Measurements from ENCODE around the gene RNF150. TPM values are rescaled to one million over a fixed set of nuclear protein-coding genes. Genes with fewer than 3 reads are reported as not detected.

RNF150 gene
- total and polyA plus RNA-seq, 2 of the 8 experiments (the other 6 are each of a cell fraction or from before 2014, with no cell fraction given): 3.4 to 4.8 TPM

GRCh38 chr4:141039156-141039555, 94.1 kb downstream of the RNF150 start (continued):
- TF ChIP-seq ATF2 (IDR thresholded peaks at IDR 0.05; ENCODE audit: low read length): no peak
- TF ChIP-seq SP1 (IDR thresholded peaks at IDR 0.05; ENCODE audit: low read depth, low read length): no peak
- TF ChIP-seq SIN3A (conservative IDR thresholded peaks at IDR 0.05 in 1 of 2, IDR thresholded peaks at IDR 0.05 in 1 of 2; ENCODE audit: low read depth in 1 of 2, low read length in 2 of 2): no peak

Data from H1 (cell line).